Gastroesophageal sphincter (tissue), 4 donors: ENCODE data around the gene CASK. TPM values are rescaled to one million over a fixed set of nuclear protein-coding genes. Genes with fewer than 3 reads are reported as not detected.

ENCODE experiments used
- ATAC-seq: fragments of 150-250 bp; one replicate; pipeline ENCODE4 v1.9.1; 2016; ENCODE audit warnings: mild to moderate bottlenecking, moderate library complexity
- H3K27ac ChIP-seq, 4 donors: fragments of 200-600 bp; sonication (generic) in 3 of 4; 1 replicate in 3 of 4; 2 replicates in 1 of 4; pipeline ENCODE4 v1.5.1; 2016 to 2019
- H3K27me3 ChIP-seq: fragments of 200-600 bp; sonication (generic); one replicate; pipeline ENCODE4 v1.5.1; 2019
- H3K36me3 ChIP-seq, 2 donors: fragments of 200-600 bp; sonication (generic); one replicate each; pipeline ENCODE4 v1.5.1; 2019; ENCODE audit warnings: control low read depth in 1 of 2
- H3K4me1 ChIP-seq, 3 donors: fragments of 200-600 bp; sonication (generic); 1 replicate in 2 of 3; 2 replicates in 1 of 3; pipeline ENCODE4 v1.5.1; 2016 to 2019; ENCODE audit warnings: control low read depth in 2 of 3
- H3K4me3 ChIP-seq, 2 donors: fragments of 200-600 bp; sonication (generic); one replicate each; pipeline ENCODE4 v1.5.1; 2019; ENCODE audit warnings: mild to moderate bottlenecking in 1 of 2, moderate library complexity in 1 of 2
- H3K9me3 ChIP-seq, 3 donors: fragments of 200-600 bp; sonication (generic); one replicate each; pipeline ENCODE4 v1.5.1; 2017 to 2019; ENCODE audit warnings: control low read depth in 2 of 3
- EP300 ChIP-seq: sonication (generic); formaldehyde crosslinking; IDR thresholded peaks from one replicate; pipeline ENCODE4 v1.6.1; 2017; ENCODE audit warnings: antibody characterized with exemption, mild to moderate bottlenecking
- POLR2A ChIP-seq, 2 donors: fragments of 450-650 bp; IDR thresholded peaks; one replicate each; pipeline ENCODE4 v1.6.1; 2017; ENCODE audit warnings: antibody characterized with exemption in 2 of 2, mild to moderate bottlenecking in 2 of 2, moderate library complexity in 1 of 2
- POLR2AphosphoS5 ChIP-seq: sonication (generic); formaldehyde crosslinking; IDR thresholded peaks from one replicate; pipeline ENCODE4 v1.6.1; 2017; ENCODE audit warnings: antibody characterized with exemption
- WGBS, 2 donors: methylation state at CpG; one replicate each; pipeline ENCODE4 v1.1.5; 2018; ENCODE audit warnings: low coverage in 1 of 2; 5-methylcytosine and 5-hydroxymethylcytosine counted together
- total RNA-seq, 4 donors: library from RNA; depleted of rRNA; stranded (reverse); fragments of >200 nt; gene quantifications; one replicate each; pipeline ENCODE4 v1.1.0, GENCODE V29; 2016
- TF ChIP-seq, protein P1 (sequence below), 4 experiments: fragments of 200-600 bp in 2 of 4; fragments of 450-650 bp in 2 of 4; sonication (generic) in 1 of 4; IDR thresholded peaks; one replicate each; pipeline ENCODE4 v1.5.1; 2017 to 2019; ENCODE audit warnings: antibody characterized with exemption in 4 of 4, mild to moderate bottlenecking in 2 of 4, moderate library complexity in 2 of 4

The CASK gene
- total RNA-seq, 4 donors from 2014 or later, result 22.6 to 55.0 (median 30.5) TPM

DNA sequence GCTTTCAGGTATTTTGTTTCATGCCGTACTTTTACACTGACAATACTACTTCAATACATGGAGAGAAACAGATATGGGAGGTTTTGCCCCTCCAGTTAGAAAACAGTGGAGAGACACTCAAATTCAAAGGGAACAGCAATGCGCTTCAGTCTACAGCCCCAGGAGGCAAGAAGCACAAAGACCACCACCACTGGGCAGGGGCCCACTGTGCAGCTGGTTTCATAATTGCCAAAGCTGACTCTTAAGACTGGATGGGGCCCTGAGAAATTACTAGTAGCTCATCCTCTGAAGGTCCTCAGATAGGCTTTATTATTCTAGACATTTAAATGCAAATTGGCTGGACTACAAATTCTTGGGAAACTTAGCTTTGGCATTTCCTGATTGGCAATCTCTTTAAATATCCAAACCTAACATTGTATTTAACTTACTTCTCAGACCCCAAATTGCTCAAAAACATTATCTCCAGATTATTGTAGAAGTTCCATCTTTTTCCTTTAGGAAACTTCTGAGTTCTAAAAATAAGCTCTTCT, 320.5 kb downstream of the CASK start:
- TF ChIP-seq POLR2A (IDR thresholded peaks at IDR 0.05), result no peak
- no peak for TF ChIP-seq EP300
- no peak for TF ChIP-seq POLR2AphosphoS5
- Histone ChIP-seq H3K27ac (no peak overlapping the region), H3K4me1 (peaks cover 0 to 17% (median 0%) of the 10 kb centered on the region in 3 donors), H3K4me3 (no peak overlapping the region), H3K36me3 (no peaks in the 10 kb centered on the region), H3K9me3 (no peaks in the 10 kb centered on the region), H3K27me3 (no peaks in the 10 kb centered on the region)
- ATAC-seq, result no peak
- 92 to 93% methylated on average over 2 of the region's 2 CpGs for WGBS, 2 donors

DNA sequence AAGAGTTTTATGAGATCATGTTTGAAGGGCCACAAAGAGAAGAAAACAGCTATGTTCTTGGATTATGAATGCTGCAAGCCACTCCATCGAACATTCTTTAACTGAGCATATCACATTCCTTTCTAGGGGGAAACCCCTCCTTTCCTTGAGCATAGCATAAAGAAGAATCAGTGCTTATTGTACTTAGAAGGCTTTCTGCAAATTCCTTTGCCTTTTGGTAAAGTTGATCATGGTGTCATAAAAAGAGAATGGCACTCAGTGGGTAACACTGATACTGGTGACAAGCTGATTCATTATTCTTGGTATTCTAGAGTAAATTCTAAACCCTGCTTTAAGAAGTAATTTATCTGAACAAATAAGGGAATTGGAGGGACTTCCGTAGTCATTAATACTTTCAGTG, 323.1 kb downstream of the CASK start:
- ATAC-seq, result no peak
- 42 to 61% methylated on average over 2 of the region's 2 CpGs for WGBS, 2 donors

GRCh38 chrX:41599507-41599906, 323.8 kb downstream of the CASK start:
- no peak for ATAC-seq
- H3K4me1 ChIP-seq, result peaks cover 0 to 17% (median 0%) of the 10 kb centered on the region in 3 donors
- 29 to 50% methylated on average over 1 of the region's 1 CpG for WGBS, 2 donors
- no peaks in the 10 kb centered on the region for H3K9me3 ChIP-seq
- TF ChIP-seq POLR2A (IDR thresholded peaks at IDR 0.05), result no peak
- no peak for TF ChIP-seq POLR2AphosphoS5
- TF ChIP-seq EP300, result no peak
- TF ChIP-seq, protein P1, sequence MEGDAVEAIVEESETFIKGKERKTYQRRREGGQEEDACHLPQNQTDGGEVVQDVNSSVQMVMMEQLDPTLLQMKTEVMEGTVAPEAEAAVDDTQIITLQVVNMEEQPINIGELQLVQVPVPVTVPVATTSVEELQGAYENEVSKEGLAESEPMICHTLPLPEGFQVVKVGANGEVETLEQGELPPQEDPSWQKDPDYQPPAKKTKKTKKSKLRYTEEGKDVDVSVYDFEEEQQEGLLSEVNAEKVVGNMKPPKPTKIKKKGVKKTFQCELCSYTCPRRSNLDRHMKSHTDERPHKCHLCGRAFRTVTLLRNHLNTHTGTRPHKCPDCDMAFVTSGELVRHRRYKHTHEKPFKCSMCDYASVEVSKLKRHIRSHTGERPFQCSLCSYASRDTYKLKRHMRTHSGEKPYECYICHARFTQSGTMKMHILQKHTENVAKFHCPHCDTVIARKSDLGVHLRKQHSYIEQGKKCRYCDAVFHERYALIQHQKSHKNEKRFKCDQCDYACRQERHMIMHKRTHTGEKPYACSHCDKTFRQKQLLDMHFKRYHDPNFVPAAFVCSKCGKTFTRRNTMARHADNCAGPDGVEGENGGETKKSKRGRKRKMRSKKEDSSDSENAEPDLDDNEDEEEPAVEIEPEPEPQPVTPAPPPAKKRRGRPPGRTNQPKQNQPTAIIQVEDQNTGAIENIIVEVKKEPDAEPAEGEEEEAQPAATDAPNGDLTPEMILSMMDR (IDR thresholded peaks at IDR 0.05), result no peak
- peak overlapping the region in 1 of 4 donors; percentile 14 for H3K27ac ChIP-seq
- no peaks in the 10 kb centered on the region for H3K36me3 ChIP-seq
- H3K4me3 ChIP-seq, result no peak overlapping the region
- no peaks in the 10 kb centered on the region for H3K27me3 ChIP-seq

More for the DNA sequence above, 323.1 kb downstream of the CASK start:
- Histone ChIP-seq H3K36me3 (no peaks in the 10 kb centered on the region), H3K4me1 (peaks cover 0 to 17% (median 0%) of the 10 kb centered on the region in 3 donors), H3K27me3 (no peaks in the 10 kb centered on the region), H3K9me3 (no peaks in the 10 kb centered on the region), H3K4me3 (no peak overlapping the region), H3K27ac (no peak overlapping the region)
- TF ChIP-seq, protein P1 (IDR thresholded peaks at IDR 0.05), result no peak
- TF ChIP-seq POLR2AphosphoS5 (no peak), POLR2A (IDR thresholded peaks at IDR 0.05) (no peak), EP300 (no peak)

- TF ChIP-seq POLR2A (IDR thresholded peaks at IDR 0.05), result no peak
- TF ChIP-seq, protein P1 (IDR thresholded peaks at IDR 0.05), result no peak
- no peak for TF ChIP-seq EP300
- Histone ChIP-seq H3K4me3 (no peak overlapping the region), H3K27me3 (no peaks in the 10 kb centered on the region), H3K36me3 (no peaks in the 10 kb centered on the region), H3K27ac (no peak overlapping the region), H3K9me3 (no peaks in the 10 kb centered on the region), H3K4me1 (peaks cover 0 to 17% (median 0%) of the 10 kb centered on the region in 3 donors)
- ATAC-seq, result no peak
- 62 to 100% methylated on average over 2 of the region's 3 CpGs for WGBS, 2 donors
Measured at GRCh38 chrX:41596596-41596995, 326.8 kb downstream of the CASK start.

DNA sequence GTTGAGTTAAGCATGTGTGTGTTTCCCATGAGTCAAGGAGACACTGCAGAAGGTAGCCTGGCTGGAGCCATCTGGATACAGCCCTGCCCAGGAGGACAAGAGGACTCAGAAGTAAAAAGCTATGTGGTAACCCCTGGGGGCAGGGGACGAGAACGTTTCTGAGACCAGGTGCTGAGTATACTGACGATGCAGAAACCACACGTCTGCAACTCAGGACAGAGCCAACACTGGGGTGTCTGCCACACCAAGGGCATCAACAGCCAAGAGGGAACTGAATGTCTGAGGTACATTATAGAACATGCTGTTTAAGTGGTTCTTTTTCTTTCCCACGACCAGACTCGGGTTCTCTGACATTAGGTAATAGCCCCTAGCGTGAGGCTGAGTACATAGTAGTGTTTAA, 328.7 kb downstream of the CASK start:
- TF ChIP-seq POLR2A (IDR thresholded peaks at IDR 0.05) (no peak), POLR2AphosphoS5 (no peak), EP300 (no peak)
- TF ChIP-seq, protein P1 (IDR thresholded peaks at IDR 0.05), result no peak
- 48 to 80% methylated on average over 3 to 5 of the region's 7 CpGs for WGBS, 2 donors
- no peak for ATAC-seq
- Histone ChIP-seq H3K27me3 (no peaks in the 10 kb centered on the region), H3K27ac (no peak overlapping the region), H3K36me3 (no peaks in the 10 kb centered on the region), H3K4me3 (no peak overlapping the region), H3K4me1 (peaks cover 0 to 8% (median 0%) of the 10 kb centered on the region in 3 donors), H3K9me3 (no peaks in the 10 kb centered on the region)
